Endodermal cell (in vitro differentiated cells): ENCODE measurements around the gene ERH. TPM values are rescaled to one million over a fixed set of nuclear protein-coding genes. Genes with fewer than 3 reads are reported as not detected.
"Not testable (repeated sequence)": the region's sequence is repeated elsewhere in the genome, so short reads cannot be mapped to it uniquely, and the experiment has no call there.

Experiments used
- DNase-seq: peaks from one replicate; pipeline ENCODE4 v3.0.0-alpha.2; 2017
- H3K27ac ChIP-seq: 2 replicates; pipeline ENCODE4 v1.5.1; 2013; ENCODE audit warnings: mild to moderate bottlenecking, low read depth, low read length, moderate library complexity
- H3K27me3 ChIP-seq: 2 replicates; pipeline ENCODE4 v1.6.1; 2013; ENCODE audit warnings: mild to moderate bottlenecking, low read length, moderate library complexity; ENCODE audit not compliant: insufficient read depth, control insufficient read depth, poor library complexity, severe bottlenecking
- H3K36me3 ChIP-seq: 2 replicates; pipeline ENCODE4 v1.7.0; 2013; ENCODE audit warnings: mild to moderate bottlenecking, low read length, moderate library complexity; ENCODE audit not compliant: control insufficient read depth, insufficient read depth
- H3K4me1 ChIP-seq: one replicate; pipeline ENCODE4 v1.7.0; 2013; ENCODE audit warnings: low read length; ENCODE audit not compliant: control insufficient read depth, insufficient read depth
- H3K4me3 ChIP-seq: 2 replicates; pipeline ENCODE4 v1.5.1; 2013; ENCODE audit warnings: mild to moderate bottlenecking, low read length, moderate library complexity
- H3K9ac ChIP-seq: 2 replicates; pipeline ENCODE4 v1.6.1; 2013; ENCODE audit warnings: mild to moderate bottlenecking, low read length, moderate library complexity; ENCODE audit not compliant: poor library complexity, severe bottlenecking; ENCODE audit errors: extremely low read depth
- H3K9me3 ChIP-seq: 2 replicates; pipeline ENCODE4 v1.6.1; 2013; ENCODE audit warnings: mild to moderate bottlenecking, low read length, moderate library complexity; ENCODE audit not compliant: control insufficient read depth
- H3K27ac Mint-ChIP-seq: 2 replicates; pipeline ENCODE4 v1.8.0; 2020; ENCODE audit warnings: mixed read lengths
- H3K27me3 Mint-ChIP-seq: 2 replicates; pipeline ENCODE4 v1.8.0; 2021; ENCODE audit warnings: mild to moderate bottlenecking, mixed read lengths; ENCODE audit not compliant: insufficient read depth
- H3K36me3 Mint-ChIP-seq: 2 replicates; pipeline ENCODE4 v1.8.0; 2020; ENCODE audit warnings: low read depth, mixed read lengths
- H3K4me1 Mint-ChIP-seq: 2 replicates; pipeline ENCODE4 v1.8.0; 2020; ENCODE audit warnings: mixed read lengths
- H3K4me3 Mint-ChIP-seq: 2 replicates; pipeline ENCODE4 v1.8.0; 2020; ENCODE audit warnings: mild to moderate bottlenecking, moderate library complexity, mixed read lengths
- H3K9me3 Mint-ChIP-seq: 2 replicates; pipeline ENCODE4 v1.8.0; 2020; ENCODE audit warnings: mild to moderate bottlenecking, mixed read lengths
- WGBS, 2 experiments: methylation state at CpG; one replicate each; pipeline versions ENCODE4 v1.1.5 to v1.1.7; 2013; ENCODE audit warnings: missing lambda C conversion rate in 2 of 2, mixed read lengths in 1 of 2; ENCODE audit not compliant: insufficient coverage in 1 of 2, insufficient read length in 1 of 2; 5-methylcytosine and 5-hydroxymethylcytosine counted together
- total RNA-seq, 2 donors: library from RNA; stranded (reverse); fragmentation: NEBNext Ultra II Directional in 1 of 2; extraction: Animal tissue kit (Norgen Biotek cat#: 25700) in 1 of 2; gene quantifications; 2 replicates in 1 of 2; 3 replicates in 1 of 2; pipeline ENCODE4 v1.2.1, GENCODE V29; 2021
- TF ChIP-seq, protein P1 (sequence below): fragments of 200-600 bp; sonication (generic); conservative IDR thresholded peaks from 2 replicates; pipeline ENCODE4 v1.5.0; 2021; ENCODE audit warnings: antibody characterized with exemption, mild to moderate bottlenecking

The ERH gene
- total RNA-seq, 2 donors from 2014 or later = 325 to 340 TPM

DNA sequence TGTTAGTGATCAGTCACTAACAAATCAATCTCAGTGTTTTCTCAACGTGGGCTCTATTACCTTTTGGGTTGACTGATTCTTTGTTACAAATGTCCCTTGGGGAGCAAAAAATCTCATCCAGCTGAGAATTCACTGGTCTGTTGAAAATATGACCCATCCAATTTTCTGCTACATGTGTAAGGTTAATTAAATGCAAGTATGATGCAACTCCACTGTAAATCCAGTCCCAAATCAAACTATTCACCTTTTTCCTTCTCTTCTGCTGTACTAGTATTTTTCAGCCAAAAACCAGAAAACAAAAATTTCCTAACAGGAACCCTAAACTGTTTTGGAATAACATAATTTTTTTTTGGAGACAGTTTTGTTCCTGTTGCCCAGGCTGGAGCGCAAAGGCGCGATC is 2.2 kb downstream of the ERH start:
- no peak overlapping the region for H3K27ac Mint-ChIP-seq
- H3K4me3 Mint-ChIP-seq = peak overlapping the region; percentile 93
- Histone ChIP-seq H3K27me3 (no peaks in the 10 kb centered on the region), H3K27ac (no peak overlapping the region), H3K9ac (no peak overlapping the region), H3K4me1 (no peaks in the 10 kb centered on the region), H3K9me3 (no peaks in the 10 kb centered on the region), H3K36me3 (peaks cover 61% of the 10 kb centered on the region), H3K4me3 (peak overlapping the region; percentile 95)
- peaks cover 25% of the 10 kb centered on the region for H3K4me1 Mint-ChIP-seq
- H3K27me3 Mint-ChIP-seq = no peaks in the 10 kb centered on the region
- WGBS, 2 experiments = 97 to 100% methylated on average over 4 of the region's 4 CpGs
- TF ChIP-seq, protein P1, sequence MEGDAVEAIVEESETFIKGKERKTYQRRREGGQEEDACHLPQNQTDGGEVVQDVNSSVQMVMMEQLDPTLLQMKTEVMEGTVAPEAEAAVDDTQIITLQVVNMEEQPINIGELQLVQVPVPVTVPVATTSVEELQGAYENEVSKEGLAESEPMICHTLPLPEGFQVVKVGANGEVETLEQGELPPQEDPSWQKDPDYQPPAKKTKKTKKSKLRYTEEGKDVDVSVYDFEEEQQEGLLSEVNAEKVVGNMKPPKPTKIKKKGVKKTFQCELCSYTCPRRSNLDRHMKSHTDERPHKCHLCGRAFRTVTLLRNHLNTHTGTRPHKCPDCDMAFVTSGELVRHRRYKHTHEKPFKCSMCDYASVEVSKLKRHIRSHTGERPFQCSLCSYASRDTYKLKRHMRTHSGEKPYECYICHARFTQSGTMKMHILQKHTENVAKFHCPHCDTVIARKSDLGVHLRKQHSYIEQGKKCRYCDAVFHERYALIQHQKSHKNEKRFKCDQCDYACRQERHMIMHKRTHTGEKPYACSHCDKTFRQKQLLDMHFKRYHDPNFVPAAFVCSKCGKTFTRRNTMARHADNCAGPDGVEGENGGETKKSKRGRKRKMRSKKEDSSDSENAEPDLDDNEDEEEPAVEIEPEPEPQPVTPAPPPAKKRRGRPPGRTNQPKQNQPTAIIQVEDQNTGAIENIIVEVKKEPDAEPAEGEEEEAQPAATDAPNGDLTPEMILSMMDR = no peak
- H3K9me3 Mint-ChIP-seq = no peaks in the 10 kb centered on the region
- no peak for DNase-seq
- peaks cover 54% of the 10 kb centered on the region for H3K36me3 Mint-ChIP-seq

DNA sequence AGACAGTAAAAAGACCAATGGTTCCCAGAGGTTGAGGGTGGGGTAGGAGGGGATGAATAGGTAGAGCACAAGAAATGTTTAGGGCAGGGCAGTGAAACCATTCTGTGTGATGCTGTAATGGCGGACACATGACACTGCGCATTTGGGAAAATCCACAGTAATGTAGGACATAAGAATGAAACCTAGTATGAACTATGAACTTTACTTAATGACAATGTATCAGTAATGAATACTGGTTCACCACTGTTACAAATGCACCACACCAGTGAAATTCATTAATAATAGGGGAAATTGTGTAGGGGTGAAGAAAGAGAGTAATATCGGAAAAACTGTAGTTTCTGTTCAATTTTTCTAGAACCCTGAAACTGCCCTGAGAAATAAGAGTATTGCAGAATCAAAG is 5.6 kb downstream of the ERH start:
- WGBS, 2 experiments = 98 to 100% methylated on average over 1 to 3 of the region's 3 CpGs
- Histone ChIP-seq H3K9me3 (no peaks in the 10 kb centered on the region), H3K27me3 (no peaks in the 10 kb centered on the region), H3K4me1 (no peaks in the 10 kb centered on the region), H3K36me3 (peaks cover 87% of the 10 kb centered on the region), H3K4me3 (no peak overlapping the region), H3K9ac (no peak overlapping the region), H3K27ac (no peak overlapping the region)
- H3K36me3 Mint-ChIP-seq = peaks cover 82% of the 10 kb centered on the region
- peaks cover 9% of the 10 kb centered on the region for H3K4me1 Mint-ChIP-seq
- H3K27ac Mint-ChIP-seq = no peak overlapping the region
- H3K27me3 Mint-ChIP-seq = no peaks in the 10 kb centered on the region
- TF ChIP-seq, protein P1 = no peak
- DNase-seq = no peak
- H3K9me3 Mint-ChIP-seq = no peaks in the 10 kb centered on the region
- H3K4me3 Mint-ChIP-seq = no peak overlapping the region

DNA sequence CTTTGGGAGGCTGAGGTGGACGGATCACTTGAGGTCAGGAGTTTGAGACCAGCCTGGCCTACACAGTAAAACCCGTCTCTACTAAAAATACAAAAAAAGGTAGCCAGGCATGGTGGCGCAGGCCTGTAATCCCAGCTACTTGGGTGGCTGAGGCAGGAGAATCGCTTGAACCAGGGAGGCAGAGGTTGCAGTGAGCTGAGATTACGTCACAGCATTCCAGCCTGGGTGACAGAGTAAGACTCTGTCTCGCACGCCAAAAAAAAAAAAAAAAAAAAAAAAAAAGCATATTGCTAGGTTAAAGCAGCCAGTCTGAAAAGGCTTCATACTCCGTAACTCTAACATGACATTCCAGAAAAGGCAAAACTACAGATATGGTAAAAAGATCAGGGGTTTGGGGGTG is 6.7 kb downstream of the ERH start:
- H3K4me3 Mint-ChIP-seq, H3K9me3 Mint-ChIP-seq, H3K9ac ChIP-seq, H3K27ac ChIP-seq, H3K4me3 ChIP-seq, H3K9me3 ChIP-seq, H3K4me1 Mint-ChIP-seq, H3K27me3 Mint-ChIP-seq, H3K4me1 ChIP-seq, H3K27me3 ChIP-seq, DNase-seq, H3K27ac Mint-ChIP-seq: not testable (repeated sequence)
- WGBS, 2 experiments = 97 to 100% methylated on average over 5 to 8 of the region's 8 CpGs
- peaks cover 90% of the 10 kb centered on the region for H3K36me3 ChIP-seq
- H3K36me3 Mint-ChIP-seq = peaks cover 85% of the 10 kb centered on the region

DNA sequence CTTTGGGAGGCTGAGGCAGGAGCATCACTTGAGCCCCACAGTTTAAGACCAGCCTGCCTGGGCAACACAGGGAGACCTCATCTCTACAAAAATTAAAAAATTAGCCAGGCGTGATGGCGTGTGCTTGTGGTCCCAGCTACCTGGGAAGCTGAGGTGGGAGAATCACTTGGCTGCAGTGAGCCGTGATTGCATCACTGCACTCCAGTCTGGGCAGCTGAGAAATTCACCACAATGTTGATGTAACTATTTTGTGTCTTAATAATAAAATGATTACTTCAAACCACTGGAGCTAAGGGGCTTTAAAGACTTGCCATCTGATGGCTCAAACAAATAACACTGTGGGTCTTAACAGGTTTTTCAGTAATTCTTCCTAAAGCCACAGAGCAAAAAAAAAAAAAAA is 10.8 kb downstream of the ERH start:
- Mint-ChIP-seq H3K36me3 (peaks cover 82% of the 10 kb centered on the region), H3K4me1 (peaks cover 2% of the 10 kb centered on the region), H3K9me3 (no peaks in the 10 kb centered on the region), H3K27me3 (no peaks in the 10 kb centered on the region), H3K4me3 (no peak overlapping the region), H3K27ac (no peak overlapping the region)
- Histone ChIP-seq H3K4me3 (no peak overlapping the region), H3K9me3 (no peaks in the 10 kb centered on the region), H3K27ac (no peak overlapping the region), H3K36me3 (peaks cover 90% of the 10 kb centered on the region), H3K9ac (no peak overlapping the region), H3K4me1 (no peaks in the 10 kb centered on the region), H3K27me3 (no peaks in the 10 kb centered on the region)
- TF ChIP-seq, protein P1 = no peak
- no peak for DNase-seq
- WGBS, 2 experiments = 80 to 100% methylated on average over 2 to 3 of the region's 3 CpGs
